Neuronal stem cell (in vitro differentiated cells): ENCODE data around the gene MTMR3.

Experiments
- DNase-seq: peaks from one replicate; pipeline ENCODE4 v3.0.0-alpha.2; 2013; ENCODE audit warnings: low spot score
- H2AFZ ChIP-seq: one replicate; pipeline ENCODE4 v1.6.1; 2013; ENCODE audit warnings: mild to moderate bottlenecking, low read length, inconsistent platforms
- H2AK5ac ChIP-seq: 2 replicates; pipeline ENCODE4 v1.6.1; 2013; ENCODE audit warnings: low read depth, mild to moderate bottlenecking, inconsistent platforms, low read length, moderate library complexity, mixed read lengths
- H2BK120ac ChIP-seq: 2 replicates; pipeline ENCODE4 v1.6.1; 2013; ENCODE audit warnings: low read depth, mild to moderate bottlenecking, inconsistent platforms, low read length, moderate library complexity, mixed read lengths
- H2BK12ac ChIP-seq: one replicate; pipeline ENCODE4 v1.6.1; 2013; ENCODE audit warnings: low read length, inconsistent platforms
- H2BK15ac ChIP-seq: 2 replicates; pipeline ENCODE4 v1.6.1; 2013; ENCODE audit warnings: mild to moderate bottlenecking, low read length, inconsistent platforms, mixed read lengths
- H2BK5ac ChIP-seq: one replicate; pipeline ENCODE4 v1.6.1; 2013; ENCODE audit warnings: inconsistent platforms, mild to moderate bottlenecking, low read length, moderate library complexity
- H3K14ac ChIP-seq: one replicate; pipeline ENCODE4 v1.6.1; 2013; ENCODE audit warnings: low read length, inconsistent platforms
- H3K18ac ChIP-seq: 2 replicates; pipeline ENCODE4 v1.6.1; 2013; ENCODE audit warnings: low read length, inconsistent platforms
- H3K23ac ChIP-seq: 2 replicates; pipeline ENCODE4 v1.6.1; 2013; ENCODE audit warnings: low read depth, mild to moderate bottlenecking, mixed read lengths, low read length, inconsistent platforms; ENCODE audit not compliant: poor library complexity
- H3K27ac ChIP-seq: replicated peaks from 3 replicates; pipeline ENCODE4 v1.5.1; 2013; ENCODE audit warnings: low read length, inconsistent platforms
- H3K27me3 ChIP-seq, 3 experiments: 2 replicates each; pipeline ENCODE4 v1.6.1; 2013; ENCODE audit warnings: low read length in 3 of 3, mild to moderate bottlenecking in 2 of 3, inconsistent platforms in 1 of 3, low read depth in 1 of 3, mixed read lengths in 1 of 3, moderate library complexity in 1 of 3; ENCODE audit not compliant: control insufficient read depth in 3 of 3, insufficient read depth in 3 of 3
- H3K36me3 ChIP-seq, 2 donors: replicated peaks in 1 of 2; 2 replicates each; pipeline ENCODE4 v1.6.1; 2013; ENCODE audit warnings: low read length in 2 of 2; ENCODE audit not compliant: control insufficient read depth in 2 of 2, insufficient read depth in 2 of 2
- H3K4ac ChIP-seq: 2 replicates; pipeline ENCODE4 v1.6.1; 2013; ENCODE audit warnings: inconsistent platforms, mild to moderate bottlenecking, low read length, moderate library complexity
- H3K4me1 ChIP-seq, 2 donors: 1 replicate in 1 of 2; 2 replicates in 1 of 2; pipeline ENCODE4 v1.6.1; 2013; ENCODE audit warnings: low read length in 2 of 2, low read depth in 1 of 2; ENCODE audit not compliant: control insufficient read depth in 2 of 2, insufficient read depth in 1 of 2
- H3K4me2 ChIP-seq: one replicate; pipeline ENCODE4 v1.6.1; 2013; ENCODE audit warnings: mild to moderate bottlenecking, low read length, inconsistent platforms; ENCODE audit not compliant: insufficient read depth, poor library complexity, severe bottlenecking
- H3K4me3 ChIP-seq, 2 donors: 2 replicates each; pipeline ENCODE4 v1.5.1; 2013; ENCODE audit warnings: low read length in 2 of 2, mild to moderate bottlenecking in 2 of 2, inconsistent platforms in 1 of 2, moderate library complexity in 1 of 2
- H3K79me1 ChIP-seq: one replicate; pipeline ENCODE4 v1.6.1; 2013; ENCODE audit warnings: low read depth, mild to moderate bottlenecking, inconsistent platforms, low read length, moderate library complexity
- H3K9ac ChIP-seq: one replicate; pipeline ENCODE4 v1.6.1; 2013; ENCODE audit warnings: mild to moderate bottlenecking, low read depth, low read length, inconsistent platforms; ENCODE audit not compliant: poor library complexity
- H3K9me3 ChIP-seq, 2 donors: replicated peaks in 1 of 2; 2 replicates each; pipeline versions ENCODE3 to v1.6.1; 2013; ENCODE audit warnings: low read length in 2 of 2, mild to moderate bottlenecking in 2 of 2, inconsistent platforms in 1 of 2, low read depth in 1 of 2, mixed read lengths in 1 of 2, moderate library complexity in 1 of 2; ENCODE audit not compliant: control insufficient read depth in 2 of 2, insufficient read depth in 1 of 2
- H4K8ac ChIP-seq: one replicate; pipeline ENCODE4 v1.6.1; 2013; ENCODE audit warnings: low read depth, mild to moderate bottlenecking, inconsistent platforms, low read length, moderate library complexity
- H4K91ac ChIP-seq: one replicate; pipeline ENCODE4 v1.6.1; 2013; ENCODE audit warnings: low read length, low read depth, mild to moderate bottlenecking, inconsistent platforms; ENCODE audit not compliant: poor library complexity
- WGBS, 2 donors: extraction: QIAGEN DNeasy Blood & Tissue Kit; methylation state at CpG; one replicate each; pipeline ENCODE4 v1.1.7; 2013; ENCODE audit warnings: missing lambda C conversion rate in 2 of 2, mixed read lengths in 1 of 2; ENCODE audit not compliant: insufficient read length in 2 of 2, insufficient replicate concordance in 1 of 2; ENCODE audit errors: extremely low coverage in 2 of 2; 5-methylcytosine and 5-hydroxymethylcytosine counted together

MTMR3 gene

GRCh38 chr22:30015846-30016245, 132.9 kb downstream of the MTMR3 start:
- Histone ChIP-seq H3K23ac (no peak overlapping the region), H3K9me3 (no peaks in the 10 kb centered on the region), H3K18ac (no peak overlapping the region), H3K4me3 (no peak overlapping the region), H3K79me1 (no peaks in the 10 kb centered on the region), H2BK120ac (no peak overlapping the region), H2AFZ (no peak overlapping the region), H4K8ac (no peak overlapping the region), H2BK15ac (no peak overlapping the region), H3K36me3 (peaks cover 31 to 93% of the 10 kb centered on the region in 2 donors), H2AK5ac (no peak overlapping the region), H3K4me1 (no peaks in the 10 kb centered on the region), H4K91ac (no peak overlapping the region), H3K27me3 (no peaks in the 10 kb centered on the region), H3K9ac (no peak overlapping the region), H3K4me2 (no peak overlapping the region), H3K27ac (no peak overlapping the region), H2BK12ac (no peak overlapping the region), H2BK5ac (no peak overlapping the region), H3K4ac (no peak overlapping the region), H3K14ac (no peak overlapping the region)
- no CpG with 5 or more reads among the region's 1 CpG for WGBS, 2 donors
- no peak for DNase-seq

DNA sequence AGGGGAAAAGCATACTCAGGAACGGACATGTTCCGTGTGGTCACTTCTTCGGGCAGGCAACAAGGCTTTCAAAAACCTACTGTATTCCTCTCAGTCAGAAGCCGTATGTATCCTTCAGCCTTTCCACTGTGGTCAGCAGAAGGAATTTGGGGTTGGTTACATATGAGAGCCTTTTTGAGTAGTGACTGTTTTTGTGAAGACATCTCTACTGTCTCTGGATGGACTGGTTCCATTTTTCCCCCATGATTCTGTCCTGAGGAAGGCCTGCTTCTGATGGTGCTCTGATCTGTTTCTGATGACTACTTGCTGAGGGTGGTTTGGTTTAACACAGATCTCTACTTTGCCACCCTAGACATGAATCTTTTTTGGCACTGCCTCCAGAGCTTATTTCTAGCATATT, 133.6 kb downstream of the MTMR3 start:
- Histone ChIP-seq H2BK120ac (no peak overlapping the region), H3K4me3 (no peak overlapping the region), H3K27ac (no peak overlapping the region), H3K4me2 (no peak overlapping the region), H4K91ac (no peak overlapping the region), H2BK12ac (no peak overlapping the region), H3K23ac (no peak overlapping the region), H3K36me3 (peaks cover 32 to 98% of the 10 kb centered on the region in 2 donors), H3K9ac (no peak overlapping the region), H3K9me3 (no peaks in the 10 kb centered on the region), H2BK5ac (no peak overlapping the region), H2BK15ac (no peak overlapping the region), H4K8ac (no peak overlapping the region), H3K14ac (no peak overlapping the region), H3K27me3 (no peaks in the 10 kb centered on the region), H3K79me1 (no peaks in the 10 kb centered on the region), H3K4ac (no peak overlapping the region), H3K18ac (no peak overlapping the region), H2AK5ac (no peak overlapping the region), H3K4me1 (no peaks in the 10 kb centered on the region), H2AFZ (no peak overlapping the region)
- WGBS, 2 donors: no CpG with 5 or more reads among the region's 4 CpGs
- DNase-seq: no peak

DNA sequence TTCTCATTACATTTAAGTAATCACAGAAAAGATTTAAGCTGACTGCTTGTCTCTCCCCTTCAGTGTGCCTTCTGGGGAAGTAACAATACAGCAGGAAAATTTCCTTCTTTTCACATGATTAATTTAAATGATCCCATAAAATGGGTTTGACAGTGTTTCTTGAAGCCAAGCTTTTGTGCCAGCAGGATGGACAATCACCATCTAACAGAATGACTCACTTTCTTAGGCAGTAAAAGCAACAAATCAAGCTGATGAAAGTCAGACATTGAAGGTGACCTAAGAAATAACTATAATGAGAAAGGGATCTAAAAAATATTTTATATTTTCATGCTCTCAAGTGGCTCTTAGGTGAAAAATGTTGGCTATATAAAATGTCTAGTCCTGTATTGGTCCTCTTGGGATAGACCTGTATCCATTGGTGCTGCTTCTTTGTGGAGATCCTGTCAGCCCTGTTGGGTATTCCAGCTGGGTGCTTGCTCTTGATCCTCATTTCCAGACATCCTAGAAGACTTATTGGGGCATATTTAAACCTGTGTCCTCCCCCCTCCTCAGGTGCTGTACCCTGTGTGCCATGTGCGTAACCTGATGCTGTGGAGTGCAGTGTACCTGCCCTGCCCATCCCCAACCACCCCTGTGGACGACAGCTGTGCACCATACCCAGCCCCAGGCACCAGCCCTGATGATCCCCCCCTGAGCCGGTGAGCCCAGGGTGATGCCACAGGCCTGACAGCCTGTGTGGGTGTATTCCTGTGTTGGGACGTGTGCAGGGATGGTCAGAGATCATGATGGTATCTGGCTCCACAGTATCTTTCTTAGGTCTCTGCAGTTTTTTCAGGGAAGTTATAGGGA, 134.6 kb downstream of the MTMR3 start:
- no peak overlapping the region for H3K27ac ChIP-seq
- H3K9ac ChIP-seq: no peak overlapping the region
- no peak overlapping the region for H2BK12ac ChIP-seq
- H2BK15ac ChIP-seq: no peak overlapping the region
- peaks cover 34 to 98% of the 10 kb centered on the region in 2 donors for H3K36me3 ChIP-seq
- H3K23ac ChIP-seq: no peak overlapping the region
- no peak overlapping the region for H3K4me2 ChIP-seq
- no peaks in the 10 kb centered on the region for H3K9me3 ChIP-seq
- no peak for DNase-seq
- no peak overlapping the region for H4K91ac ChIP-seq
- whole genome bisulfite sequencing, 2 donors: no CpG with 5 or more reads among the region's 4 CpGs
- no peaks in the 10 kb centered on the region for H3K4me1 ChIP-seq
- H2AFZ ChIP-seq: no peak overlapping the region
- no peaks in the 10 kb centered on the region for H3K27me3 ChIP-seq
- H3K14ac ChIP-seq: no peak overlapping the region
- H4K8ac ChIP-seq: no peak overlapping the region
- H2AK5ac ChIP-seq: no peak overlapping the region
- H3K4me3 ChIP-seq: no peak overlapping the region
- no peak overlapping the region for H2BK120ac ChIP-seq
- H3K4ac ChIP-seq: no peak overlapping the region
- H3K18ac ChIP-seq: no peak overlapping the region
- no peak overlapping the region for H2BK5ac ChIP-seq
- no peaks in the 10 kb centered on the region for H3K79me1 ChIP-seq

DNA sequence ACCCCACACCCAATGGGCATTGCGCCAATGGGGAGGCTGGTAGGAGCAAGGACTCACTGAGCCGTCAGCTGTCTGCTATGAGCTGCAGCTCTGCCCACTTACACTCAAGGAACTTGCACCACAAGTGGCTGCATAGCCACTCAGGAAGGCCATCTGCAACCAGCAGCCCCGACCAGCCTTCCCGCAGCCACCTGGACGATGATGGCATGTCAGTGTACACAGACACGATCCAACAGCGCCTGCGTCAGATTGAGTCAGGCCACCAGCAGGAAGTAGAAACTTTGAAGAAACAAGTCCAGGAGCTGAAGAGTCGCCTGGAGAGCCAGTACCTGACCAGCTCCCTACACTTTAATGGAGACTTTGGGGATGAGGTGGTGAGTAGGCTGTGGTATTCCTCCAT, 137.5 kb downstream of the MTMR3 start:
- Histone ChIP-seq H2BK15ac (no peak overlapping the region), H3K14ac (no peak overlapping the region), H2AK5ac (no peak overlapping the region), H3K27me3 (no peaks in the 10 kb centered on the region), H3K4me3 (no peak overlapping the region), H3K9ac (no peak overlapping the region), H3K23ac (peak overlapping the region; percentile 39), H3K18ac (no peak overlapping the region), H3K36me3 (peaks cover 45 to 98% of the 10 kb centered on the region in 2 donors), H3K4me2 (no peak overlapping the region), H3K27ac (no peak overlapping the region), H3K4me1 (peaks cover 0 to 4% of the 10 kb centered on the region in 2 donors), H3K4ac (no peak overlapping the region), H2BK12ac (no peak overlapping the region), H4K91ac (no peak overlapping the region), H3K79me1 (no peaks in the 10 kb centered on the region), H3K9me3 (no peaks in the 10 kb centered on the region), H2BK120ac (no peak overlapping the region), H2AFZ (no peak overlapping the region), H2BK5ac (peak overlapping the region; percentile 3), H4K8ac (no peak overlapping the region)
- WGBS, 2 donors: no CpG with 5 or more reads among the region's 9 CpGs
- no peak for DNase-seq
